Activated CD8-positive, alpha-beta T cell treated with anti-CD3 and anti-CD28 coated beads for 36 hours (primary cell): ENCODE data around the gene LBHD2. TPM values are rescaled to one million over a fixed set of nuclear protein-coding genes. Genes with fewer than 3 reads are reported as not detected.

ENCODE experiments used
- ATAC-seq: fragments of 200-7000 bp; cut with Tn5 transposase; one replicate; pipeline ENCODE4 v1.10.0; 2021; ENCODE audit warnings: mild to moderate bottlenecking, moderate library complexity
- CTCF ChIA-PET: fragments of 350-600 bp; sonication (Branson Sonifier 250); formaldehyde crosslinking; loops from one replicate; lab custom pipeline; 2021; ENCODE audit warnings: antibody characterized with exemption; lab: Charles Lee
- POLR2A ChIA-PET: fragments of 350-600 bp; sonication (Branson Sonifier 250); formaldehyde crosslinking; loops from one replicate; lab custom pipeline; 2021; ENCODE audit warnings: antibody characterized with exemption; lab: Charles Lee
- DNase-seq: peaks from one replicate; pipeline ENCODE4 v3.0.0-alpha.2; 2020
- H3K27ac Mint-ChIP-seq: one replicate; pipeline ENCODE4 v1.8.0; 2021; ENCODE audit warnings: mild to moderate bottlenecking, mixed read lengths
- H3K27me3 Mint-ChIP-seq: one replicate; pipeline ENCODE4 v1.8.0; 2021; ENCODE audit warnings: mixed read lengths
- H3K36me3 Mint-ChIP-seq: one replicate; pipeline ENCODE4 v1.8.0; 2021; ENCODE audit warnings: low read depth, mixed read lengths
- H3K4me1 Mint-ChIP-seq: one replicate; pipeline ENCODE4 v1.8.0; 2021; ENCODE audit warnings: low read depth, mixed read lengths
- H3K4me3 Mint-ChIP-seq: one replicate; pipeline ENCODE4 v1.8.0; 2021; ENCODE audit warnings: mild to moderate bottlenecking, moderate library complexity, mixed read lengths
- H3K9me3 Mint-ChIP-seq: one replicate; pipeline ENCODE4 v1.8.0; 2021; ENCODE audit warnings: mixed read lengths
- CTCF ChIP-seq: fragments of 200-600 bp; IDR thresholded peaks from one replicate; pipeline ENCODE4 v1.8.0; 2022; ENCODE audit warnings: antibody characterized with exemption, mild to moderate bottlenecking
- intact Hi-C: fragments of 100-400 bp; cut with micrococcal nuclease; formaldehyde crosslinking; loops from one replicate; pipeline ENCODE4 v1.10.0; 2022
- total RNA-seq, 2 experiments: library from RNA; stranded (reverse); gene quantifications; one replicate each; pipeline ENCODE4 v1.2.3, GENCODE V29; 2021

The LBHD2 gene
- total RNA-seq, 2 experiments from 2014 or later = not detected

- TF ChIP-seq CTCF = no peak
- intact Hi-C loops = no loop called here
- Mint-ChIP-seq H3K36me3 (no peaks in the 10 kb centered on the region), H3K9me3 (no peaks in the 10 kb centered on the region), H3K4me1 (no peaks in the 10 kb centered on the region), H3K4me3 (no peak overlapping the region), H3K27me3 (peaks cover 16% of the 10 kb centered on the region), H3K27ac (no peak overlapping the region)
- ChIA-PET POLR2A (no interaction called here), CTCF (interaction anchor here (0.7 to 1.5 kb wide), 2 partner anchors 14 to 22 kb away, joined by 3 to 6 read pairs; no protein-coding TSS in a partner anchor)
- DNase-seq = no peak
- ATAC-seq = no peak
Observed at GRCh38 chr14:103126873-103127304, 42.9 kb downstream of the LBHD2 start.

GRCh38 chr14:103127356-103127755 lies 43.3 kb downstream of the LBHD2 start:
- TF ChIP-seq CTCF = no peak
- no peak for ATAC-seq
- ChIA-PET POLR2A (no interaction called here), CTCF (interaction anchor here (0.7 to 1.5 kb wide), 2 partner anchors 13 to 22 kb away, joined by 3 to 6 read pairs; no protein-coding TSS in a partner anchor)
- Mint-ChIP-seq H3K9me3 (no peaks in the 10 kb centered on the region), H3K4me1 (no peaks in the 10 kb centered on the region), H3K36me3 (no peaks in the 10 kb centered on the region), H3K4me3 (no peak overlapping the region), H3K27me3 (peaks cover 12% of the 10 kb centered on the region), H3K27ac (no peak overlapping the region)
- intact Hi-C loops = no loop called here
- DNase-seq = no peak

- Mint-ChIP-seq H3K9me3 (no peaks in the 10 kb centered on the region), H3K4me3 (no peak overlapping the region), H3K27me3 (peaks cover 12% of the 10 kb centered on the region), H3K36me3 (no peaks in the 10 kb centered on the region), H3K4me1 (no peaks in the 10 kb centered on the region), H3K27ac (no peak overlapping the region)
- TF ChIP-seq CTCF = no peak
- intact Hi-C loops = no loop called here
- ChIA-PET POLR2A (no interaction called here), CTCF (interaction anchor here (1.5 kb wide), 1 partner anchor 23 kb away, joined by 6 read pairs; no protein-coding TSS in a partner anchor)
- no peak for DNase-seq
- no peak for ATAC-seq
Observed at GRCh38 chr14:103127861-103128598, 44.0 kb downstream of the LBHD2 start.

- Mint-ChIP-seq H3K4me3 (no peak overlapping the region), H3K9me3 (no peaks in the 10 kb centered on the region), H3K4me1 (no peaks in the 10 kb centered on the region), H3K27ac (no peak overlapping the region), H3K27me3 (peaks cover 12% of the 10 kb centered on the region), H3K36me3 (no peaks in the 10 kb centered on the region)
- ChIA-PET CTCF (interaction anchor here (1.4 kb wide), 1 partner anchor 12 kb away, joined by 6 read pairs; no protein-coding TSS in a partner anchor), POLR2A (no interaction called here)
- intact Hi-C loops = no loop called here
- ATAC-seq (no peak), DNase-seq (no peak)
- TF ChIP-seq CTCF = no peak
Observed at GRCh38 chr14:103128631-103129300, 44.8 kb downstream of the LBHD2 start.
